ENCODE measurements around the gene VAC14. TPM values are rescaled to one million over a fixed set of nuclear protein-coding genes. Genes with fewer than 3 reads are reported as not detected.
A peak's percentile ranks its signal among the peaks of the same experiment; 100 is the strongest.
"Not testable (repeated sequence)": the region's sequence is repeated elsewhere in the genome, so short reads cannot be mapped to it uniquely, and the experiment has no call there.

Gene VAC14
- polyA plus RNA-seq, 6 donors from 2014 or later = 29.3 to 64.6 (median 38.7) TPM

GRCh38 chr16:70681382-70682238 is 119.3 kb downstream of the VAC14 start:
- no peaks in the 10 kb centered on the region for H3K36me3 Mint-ChIP-seq
- peaks cover 0 to 11% (median 0%) of the 10 kb centered on the region in 3 donors for H3K27me3 Mint-ChIP-seq
- H3K27ac Mint-ChIP-seq = no peak overlapping the region
- peaks cover 0 to 4% (median 4%) of the 10 kb centered on the region in 3 donors for H3K4me1 Mint-ChIP-seq
- ATAC-seq (ENCODE audit: low read depth in 2 of 2) (no peak), DNase-seq (no peak)
- H3K9me3 Mint-ChIP-seq = no peaks in the 10 kb centered on the region
- no peak overlapping the region for H3K4me3 Mint-ChIP-seq

- ATAC-seq (ENCODE audit: low read depth in 2 of 2) = no peak
- H3K4me1 Mint-ChIP-seq = peaks cover 0 to 4% (median 2%) of the 10 kb centered on the region in 3 donors
- H3K27ac Mint-ChIP-seq = no peak overlapping the region
- no peaks in the 10 kb centered on the region for H3K36me3 Mint-ChIP-seq
- DNase-seq = no peak
- H3K9me3 Mint-ChIP-seq = no peaks in the 10 kb centered on the region
- H3K27me3 Mint-ChIP-seq = peaks cover 0 to 11% (median 0%) of the 10 kb centered on the region in 3 donors
- no peak overlapping the region for H3K4me3 Mint-ChIP-seq
Observed at GRCh38 chr16:70680495-70681381, 120.2 kb downstream of the VAC14 start.

GRCh38 chr16:70679671-70680494 is 121.1 kb downstream of the VAC14 start:
- H3K4me3 Mint-ChIP-seq = no peak overlapping the region
- H3K4me1 Mint-ChIP-seq = peaks cover 0 to 4% (median 2%) of the 10 kb centered on the region in 3 donors
- H3K36me3 Mint-ChIP-seq = no peaks in the 10 kb centered on the region
- H3K9me3 Mint-ChIP-seq = no peaks in the 10 kb centered on the region
- no peak for DNase-seq
- H3K27ac Mint-ChIP-seq = no peak overlapping the region
- ATAC-seq (ENCODE audit: low read depth in 2 of 2) = no peak
- H3K27me3 Mint-ChIP-seq = peaks cover 0 to 8% (median 0%) of the 10 kb centered on the region in 3 donors

- H3K27me3 Mint-ChIP-seq = peaks cover 0 to 3% (median 0%) of the 10 kb centered on the region in 3 donors
Observed at GRCh38 chr16:70678898-70679670, 121.9 kb downstream of the VAC14 start.

GRCh38 chr16:70678121-70678897 is 122.6 kb downstream of the VAC14 start:
- ATAC-seq (ENCODE audit: low read depth in 2 of 2) = no peak
- Mint-ChIP-seq H3K4me3 (peak overlapping the region in 1 of 8 donors; percentile 47), H3K27ac (peak overlapping the region in 1 of 6 donors; percentile 79), H3K27me3 (no peaks in the 10 kb centered on the region), H3K36me3 (no peaks in the 10 kb centered on the region), H3K4me1 (peaks cover 0 to 4% (median 0%) of the 10 kb centered on the region in 3 donors), H3K9me3 (no peaks in the 10 kb centered on the region)
- no peak for DNase-seq

More at GRCh38 chr16:70678898-70679670, 121.9 kb downstream of the VAC14 start:
- DNase-seq (no peak), ATAC-seq (ENCODE audit: low read depth in 2 of 2) (no peak)
- Mint-ChIP-seq H3K27ac (peak overlapping the region in 1 of 6 donors; percentile 79), H3K36me3 (no peaks in the 10 kb centered on the region), H3K4me1 (peaks cover 0 to 4% (median 0%) of the 10 kb centered on the region in 3 donors), H3K9me3 (no peaks in the 10 kb centered on the region), H3K4me3 (peak overlapping the region in 1 of 8 donors; percentile 47)

GRCh38 chr16:70677499-70678120 is 123.3 kb downstream of the VAC14 start:
- peak overlapping the region in 1 of 6 donors; percentile 57 for H3K27ac Mint-ChIP-seq
- ATAC-seq (ENCODE audit: low read depth in 2 of 2) (no peak), DNase-seq (no peak)
- H3K27me3 Mint-ChIP-seq = no peaks in the 10 kb centered on the region
- no peaks in the 10 kb centered on the region for H3K36me3 Mint-ChIP-seq
- H3K9me3 Mint-ChIP-seq = no peaks in the 10 kb centered on the region
- peaks cover 0 to 4% (median 0%) of the 10 kb centered on the region in 3 donors for H3K4me1 Mint-ChIP-seq
- H3K4me3 Mint-ChIP-seq = no peak overlapping the region

- no peaks in the 10 kb centered on the region for H3K27me3 Mint-ChIP-seq
- DNase-seq (no peak), ATAC-seq (ENCODE audit: low read depth in 2 of 2) (no peak)
- no peaks in the 10 kb centered on the region for H3K9me3 Mint-ChIP-seq
- H3K36me3 Mint-ChIP-seq = no peaks in the 10 kb centered on the region
- H3K4me3 Mint-ChIP-seq = no peak overlapping the region
- H3K4me1 Mint-ChIP-seq = peaks cover 0 to 4% (median 0%) of the 10 kb centered on the region in 3 donors
- H3K27ac Mint-ChIP-seq = no peak overlapping the region
Observed at GRCh38 chr16:70676675-70677498, 124.1 kb downstream of the VAC14 start.

- H3K9me3 Mint-ChIP-seq = no peaks in the 10 kb centered on the region
- no peaks in the 10 kb centered on the region for H3K27me3 Mint-ChIP-seq
- no peak for DNase-seq
- no peak for ATAC-seq (ENCODE audit: low read depth in 2 of 2)
- no peaks in the 10 kb centered on the region for H3K36me3 Mint-ChIP-seq
- H3K27ac Mint-ChIP-seq = peak overlapping the region in 1 of 6 donors; percentile 21
- H3K4me3 Mint-ChIP-seq = no peak overlapping the region
- peaks cover 0 to 4% (median 0%) of the 10 kb centered on the region in 3 donors for H3K4me1 Mint-ChIP-seq
Observed at GRCh38 chr16:70675851-70676513, 125.0 kb downstream of the VAC14 start.

GRCh38 chr16:70674221-70675014 is 126.5 kb downstream of the VAC14 start:
- Mint-ChIP-seq H3K27me3 (no peaks in the 10 kb centered on the region), H3K4me1 (peaks cover 0 to 4% (median 0%) of the 10 kb centered on the region in 3 donors), H3K4me3 (no peak overlapping the region), H3K27ac (no peak overlapping the region), H3K9me3 (no peaks in the 10 kb centered on the region), H3K36me3 (peaks cover 0 to 6% of the 10 kb centered on the region in 2 donors)
- DNase-seq (no peak), ATAC-seq (ENCODE audit: low read depth in 2 of 2) (no peak)

- H3K27ac Mint-ChIP-seq; H3K27me3 Mint-ChIP-seq; H3K4me1 Mint-ChIP-seq; H3K4me3 Mint-ChIP-seq; ATAC-seq (ENCODE audit: low read depth in 2 of 2); H3K9me3 Mint-ChIP-seq; DNase-seq: not testable (repeated sequence)
- peaks cover 6 to 13% of the 10 kb centered on the region in 2 donors for H3K36me3 Mint-ChIP-seq
Observed at GRCh38 chr16:70670938-70671337, 130.0 kb downstream of the VAC14 start.

Data from naive B cell (primary cell).